OCI-LY7 (cell line): ENCODE results near the gene CCDC148. TPM values are rescaled to one million over a fixed set of nuclear protein-coding genes. Genes with fewer than 3 reads are reported as not detected.

Source experiments
- BruUV-seq: library from RNA; stranded (reverse); fragments of 400-500 nt; replicated peaks from 2 replicates; lab custom pipeline; 2021; lab: Mats Ljungman, UMichigan
- CTCF ChIA-PET: fragments of 300-600 bp; sonication (Branson Sonifier 250); formaldehyde crosslinking; loops from one replicate; lab custom pipeline; 2022; ENCODE audit warnings: antibody characterized with exemption; ENCODE audit not compliant: unreplicated experiment; lab: Charles Lee
- POLR2A ChIA-PET: fragments of 300-600 bp; sonication (Branson Sonifier 250); formaldehyde crosslinking; loops from one replicate; lab custom pipeline; 2022; ENCODE audit warnings: antibody characterized with exemption; lab: Charles Lee
- DNase-seq: peaks from one replicate; pipeline ENCODE4 v3.0.0-alpha.2; 2015; ENCODE audit warnings: low spot score
- H2AFZ ChIP-seq: fragments of 200-600 bp; sonication (generic), shearing (Covaris generic); 2 replicates; pipeline ENCODE4 v1.6.1; 2014; ENCODE audit warnings: mild to moderate bottlenecking, antibody characterized with exemption, low read length, moderate library complexity
- H3K27ac ChIP-seq: fragments of 200-600 bp; sonication (generic); 2 replicates; pipeline ENCODE4 v1.5.1; 2014; ENCODE audit warnings: mixed run types, low read depth, mild to moderate bottlenecking, moderate library complexity, low read length, inconsistent platforms; ENCODE audit not compliant: poor library complexity, severe bottlenecking
- H3K36me3 ChIP-seq: fragments of 200-600 bp; sonication (generic); 2 replicates; pipeline ENCODE4 v1.6.1; 2014; ENCODE audit warnings: mild to moderate bottlenecking, antibody characterized with exemption, low read length, moderate library complexity, mixed read lengths; ENCODE audit not compliant: insufficient read depth
- H3K4me1 ChIP-seq: fragments of 200-600 bp; sonication (generic); 2 replicates; pipeline ENCODE4 v1.5.1; 2014; ENCODE audit warnings: mild to moderate bottlenecking, low read length; ENCODE audit not compliant: insufficient read depth, poor library complexity, severe bottlenecking
- H3K4me2 ChIP-seq: fragments of 200-600 bp; sonication (generic); 2 replicates; pipeline ENCODE4 v1.6.1; 2014; ENCODE audit warnings: mild to moderate bottlenecking, low read length
- H3K4me3 ChIP-seq: fragments of 200-600 bp; sonication (generic); 2 replicates; pipeline ENCODE4 v1.5.1; 2014; ENCODE audit warnings: mild to moderate bottlenecking, low read depth, low read length; ENCODE audit not compliant: poor library complexity, severe bottlenecking
- H3K79me2 ChIP-seq: fragments of 200-600 bp; sonication (generic); 2 replicates; pipeline ENCODE4 v1.6.1; 2016; ENCODE audit warnings: low read depth, mild to moderate bottlenecking, low read length, moderate library complexity, mixed read lengths; ENCODE audit not compliant: insufficient read depth
- H3K9me2 ChIP-seq: fragments of 200-600 bp; sonication (generic); 2 replicates; pipeline ENCODE4 v1.6.1; 2016; ENCODE audit warnings: mild to moderate bottlenecking, low read length, mixed read lengths; ENCODE audit not compliant: insufficient read depth
- H3K9me3 ChIP-seq: fragments of 200-600 bp; sonication (generic); 2 replicates; pipeline ENCODE4 v1.6.1; 2014; ENCODE audit warnings: mild to moderate bottlenecking, mixed run types, low read length, mixed read lengths
- H4K20me1 ChIP-seq: fragments of 200-600 bp; sonication (generic); 2 replicates; pipeline ENCODE4 v1.6.1; 2014; ENCODE audit warnings: mild to moderate bottlenecking, antibody characterized with exemption, low read length, moderate library complexity, mixed read lengths; ENCODE audit not compliant: insufficient read depth
- CTCF ChIP-seq: fragments of 200-600 bp; sonication (generic); conservative IDR thresholded peaks from 2 replicates; pipeline ENCODE4 v1.5.1; 2014; ENCODE audit warnings: mild to moderate bottlenecking, antibody characterized with exemption, low read length, moderate library complexity, mixed read lengths
- EZH2phosphoT487 ChIP-seq: fragments of 200-600 bp; sonication (generic); IDR thresholded peaks from 2 replicates; pipeline ENCODE4 v1.6.1; 2018; ENCODE audit warnings: low read depth, borderline replicate concordance, mild to moderate bottlenecking, mixed run types, antibody characterized with exemption, low read length, moderate library complexity, mixed read lengths
- intact Hi-C: fragments of 100-400 bp; cut with micrococcal nuclease; formaldehyde crosslinking; loops from one replicate; pipeline ENCODE4 v1.10.0; 2022; ENCODE audit not compliant: unreplicated experiment
- total RNA-seq, 2 experiments: library from RNA; depleted of rRNA in 1 of 2; stranded (reverse); fragments of >200 nt in 1 of 2; shearing (Covaris generic) in 1 of 2; gene quantifications; 2 replicates each; pipeline ENCODE4 v1.2.3, GENCODE V29; 2014 to 2022

CCDC148 gene
- total RNA-seq, 2 experiments from 2014 or later = 0.19 to 0.99 TPM

GRCh38 chr2:158184001-158184400, 272.6 kb downstream of the CCDC148 start:
- Histone ChIP-seq H3K79me2 (no peaks in the 10 kb centered on the region), H3K4me2 (no peak overlapping the region), H3K4me3 (no peak overlapping the region), H4K20me1 (no peaks in the 10 kb centered on the region), H3K36me3 (no peaks in the 10 kb centered on the region), H3K27ac (no peak overlapping the region), H3K4me1 (no peaks in the 10 kb centered on the region), H3K9me3 (no peaks in the 10 kb centered on the region), H3K9me2 (no peaks in the 10 kb centered on the region), H2AFZ (no peak overlapping the region)
- ChIA-PET POLR2A (no interaction called here), CTCF (no interaction called here)
- intact Hi-C loops = no loop called here
- TF ChIP-seq EZH2phosphoT487 = no peak
- TF ChIP-seq CTCF = no peak
- DNase-seq = no peak
- BruUV-seq = no TSS peak

- Histone ChIP-seq H3K9me3 (no peaks in the 10 kb centered on the region), H3K9me2 (no peaks in the 10 kb centered on the region), H3K36me3 (no peaks in the 10 kb centered on the region), H3K27ac (no peak overlapping the region), H3K4me1 (no peaks in the 10 kb centered on the region), H3K4me3 (no peak overlapping the region), H3K79me2 (no peaks in the 10 kb centered on the region), H2AFZ (no peak overlapping the region), H4K20me1 (no peaks in the 10 kb centered on the region), H3K4me2 (no peak overlapping the region)
- TF ChIP-seq EZH2phosphoT487 = no peak
- TF ChIP-seq CTCF = no peak
- ChIA-PET POLR2A (no interaction called here), CTCF (no interaction called here)
- no TSS peak for BruUV-seq
- intact Hi-C loops = no loop called here
- no peak for DNase-seq
Observed at GRCh38 chr2:158182676-158183295, 273.8 kb downstream of the CCDC148 start.

DNA sequence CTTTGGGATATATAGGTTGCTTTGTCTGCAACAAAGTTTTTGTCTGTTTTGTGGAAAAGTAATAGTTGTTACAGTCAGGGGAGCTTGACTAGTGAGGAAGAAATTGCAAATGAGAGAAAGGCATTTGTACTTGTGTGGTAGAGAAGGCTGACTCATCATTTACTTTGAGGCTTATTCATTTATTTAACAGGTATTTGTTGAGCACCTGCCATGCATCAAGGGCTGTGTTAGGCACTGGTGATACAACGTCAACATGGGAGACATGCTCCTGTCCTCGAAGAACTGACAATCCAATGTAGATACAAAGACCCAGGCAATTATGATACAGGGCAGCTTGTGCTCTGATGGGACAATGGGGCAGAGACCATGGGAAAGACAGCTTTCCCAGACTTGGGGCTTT, 275.4 kb downstream of the CCDC148 start:
- CTCF ChIA-PET = no interaction called here
- POLR2A ChIA-PET = no interaction called here

More for the DNA sequence above, 275.4 kb downstream of the CCDC148 start:
- DNase-seq = no peak
- no peaks in the 10 kb centered on the region for H3K4me1 ChIP-seq
- H3K9me3 ChIP-seq = no peaks in the 10 kb centered on the region
- no peaks in the 10 kb centered on the region for H3K36me3 ChIP-seq
- H3K27ac ChIP-seq = no peak overlapping the region
- H3K4me3 ChIP-seq = no peak overlapping the region
- H3K4me2 ChIP-seq = no peak overlapping the region
- no peak overlapping the region for H2AFZ ChIP-seq
- no peaks in the 10 kb centered on the region for H4K20me1 ChIP-seq
- no peaks in the 10 kb centered on the region for H3K79me2 ChIP-seq
- TF ChIP-seq EZH2phosphoT487 = no peak
- TF ChIP-seq CTCF = no peak
- H3K9me2 ChIP-seq = no peaks in the 10 kb centered on the region
- intact Hi-C loops = no loop called here
- BruUV-seq = no TSS peak
